Activated T-cell treated with anti-CD3 and anti-CD28 coated beads for 1 hour (primary cell): ENCODE results near the gene FBXL15.

Source experiments
- DNase-seq: peaks from one replicate; pipeline ENCODE4 v3.0.0-alpha.2; 2020; ENCODE audit warnings: low read depth

FBXL15 gene

DNA sequence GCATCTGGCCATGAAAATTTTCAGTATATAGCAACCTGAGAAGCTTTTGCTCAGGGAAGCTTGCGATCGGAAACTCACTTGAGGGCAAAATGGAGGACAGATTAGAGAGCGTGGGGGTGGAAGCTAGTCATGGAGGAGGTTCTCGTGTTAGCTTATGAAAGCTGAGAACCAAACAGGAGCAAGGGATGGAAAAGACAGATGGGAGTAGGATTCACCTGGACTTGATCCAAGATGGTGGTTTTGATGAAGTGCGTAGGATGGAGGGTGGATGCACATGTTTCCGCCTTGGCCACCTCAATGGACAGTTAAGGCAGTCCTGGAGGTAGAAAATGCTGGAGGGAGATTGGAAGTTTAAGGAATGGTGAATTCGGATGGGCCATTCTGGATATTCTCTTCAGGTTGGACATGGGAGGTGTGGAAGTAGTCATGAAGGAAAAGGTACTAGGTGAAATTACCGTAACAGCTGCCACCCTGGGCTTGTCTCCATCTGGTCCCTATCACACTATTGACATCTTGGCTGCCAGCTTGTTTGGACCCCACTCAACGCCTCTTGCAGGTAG, 37.0 kb downstream of the FBXL15 start:
- no peak for DNase-seq

DNA sequence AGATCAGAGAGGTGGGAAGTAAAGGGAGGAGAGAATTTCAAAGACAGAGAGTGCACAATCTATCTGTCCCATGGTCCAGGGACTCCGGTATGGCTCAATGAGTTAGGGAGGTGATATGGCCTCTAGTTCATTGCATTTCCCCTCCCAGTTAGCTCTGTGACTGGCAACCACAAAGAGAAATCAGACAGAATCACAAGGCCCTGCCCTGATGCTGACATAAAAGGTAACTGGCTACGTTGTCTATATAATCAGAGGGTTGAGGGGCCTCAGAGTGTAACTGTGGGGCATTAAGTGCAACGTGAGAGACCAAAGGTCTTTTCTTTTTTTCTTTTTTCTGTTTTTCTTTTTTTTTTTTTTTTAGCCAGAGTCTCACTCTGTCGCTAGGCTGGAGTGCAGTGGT, 38.0 kb downstream of the FBXL15 start:
- no peak for DNase-seq

DNA sequence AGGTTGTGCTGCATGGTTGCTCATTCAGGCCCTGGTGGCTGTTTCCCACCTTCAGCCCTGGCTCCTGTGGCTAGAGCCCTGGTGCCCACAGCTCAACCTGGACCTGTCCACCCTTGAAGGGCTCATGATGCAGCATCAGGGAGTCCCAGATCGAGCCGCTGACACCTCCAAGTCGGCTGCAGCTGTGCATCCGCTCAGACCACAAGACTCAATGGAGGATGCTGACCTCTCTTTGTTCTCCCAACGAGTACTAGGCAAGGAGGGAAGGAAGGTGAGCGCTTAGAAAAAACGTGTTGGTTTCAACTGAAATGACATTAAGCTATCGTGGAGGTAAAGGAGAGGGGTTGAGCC, 40.2 kb downstream of the FBXL15 start:
- no peak for DNase-seq

DNA sequence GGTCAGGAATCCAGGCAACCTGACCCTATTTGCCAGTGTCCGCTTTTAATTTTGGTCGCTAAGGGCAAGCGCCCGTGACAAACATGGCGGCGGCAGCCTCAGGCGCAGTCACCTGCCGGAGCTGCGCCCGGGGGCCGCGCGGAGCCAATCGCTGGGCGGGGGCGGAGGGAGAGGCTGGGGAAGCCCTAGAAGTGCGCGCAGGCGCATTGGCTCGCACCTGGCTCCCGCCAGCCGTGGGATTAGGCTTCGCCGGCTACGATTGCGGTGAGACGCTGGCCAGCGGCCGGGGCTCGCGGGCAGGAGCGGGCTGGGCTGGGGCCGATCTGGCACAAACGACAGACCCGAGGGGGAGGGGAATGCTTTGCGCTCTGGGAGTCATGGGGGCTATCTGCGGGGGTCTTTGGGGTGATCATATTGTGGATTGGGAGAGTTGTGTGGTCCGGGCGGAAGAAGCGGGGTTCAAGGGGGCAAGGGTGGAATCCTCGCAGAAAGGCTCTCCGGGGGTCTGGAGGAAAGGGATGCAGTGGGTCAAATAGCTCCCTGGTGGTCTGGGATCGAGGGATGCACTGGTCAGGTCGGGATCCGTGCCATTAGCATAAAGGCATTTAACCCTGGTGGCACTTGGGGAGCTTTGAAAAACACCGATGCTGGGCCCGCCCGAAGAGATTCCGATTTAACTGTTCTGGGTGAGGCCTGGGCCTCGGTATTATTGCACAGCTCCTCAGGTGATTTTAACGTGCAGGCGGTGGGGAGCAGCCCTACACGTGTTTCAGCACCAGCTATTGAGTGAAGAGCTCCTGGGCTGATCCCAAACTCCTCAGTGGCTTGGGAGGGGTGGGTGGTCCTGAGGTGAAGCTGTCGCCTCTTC, 40.8 kb downstream of the FBXL15 start:
- DNase-seq, result peak; percentile 93

DNA sequence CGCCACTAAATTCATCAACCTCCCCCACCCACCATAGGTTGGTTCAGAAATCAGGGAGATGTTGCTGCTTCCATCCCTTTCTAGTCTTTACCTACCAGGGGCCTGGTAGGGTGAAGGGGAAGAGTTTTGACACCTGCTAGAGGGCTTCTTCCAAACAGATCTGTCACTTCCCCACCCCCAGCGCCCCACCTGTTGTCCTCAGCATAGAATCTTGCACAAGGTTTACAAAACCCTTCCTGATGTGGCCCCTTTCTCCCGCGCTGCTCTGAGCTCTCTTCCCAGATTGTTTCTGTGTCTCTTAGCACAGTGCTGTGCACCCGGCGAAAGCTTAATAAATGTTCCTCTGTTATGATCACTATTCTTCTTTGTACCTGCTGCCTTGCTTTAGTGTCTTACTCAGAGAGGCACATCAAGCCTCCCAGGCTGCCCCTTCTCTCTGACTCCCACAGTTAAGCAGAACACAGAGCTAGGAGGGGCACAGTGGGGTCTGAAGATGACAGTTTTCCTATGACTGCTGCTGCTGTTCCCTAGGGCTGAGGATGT, 41.9 kb downstream of the FBXL15 start:
- DNase-seq, result no peak

DNA sequence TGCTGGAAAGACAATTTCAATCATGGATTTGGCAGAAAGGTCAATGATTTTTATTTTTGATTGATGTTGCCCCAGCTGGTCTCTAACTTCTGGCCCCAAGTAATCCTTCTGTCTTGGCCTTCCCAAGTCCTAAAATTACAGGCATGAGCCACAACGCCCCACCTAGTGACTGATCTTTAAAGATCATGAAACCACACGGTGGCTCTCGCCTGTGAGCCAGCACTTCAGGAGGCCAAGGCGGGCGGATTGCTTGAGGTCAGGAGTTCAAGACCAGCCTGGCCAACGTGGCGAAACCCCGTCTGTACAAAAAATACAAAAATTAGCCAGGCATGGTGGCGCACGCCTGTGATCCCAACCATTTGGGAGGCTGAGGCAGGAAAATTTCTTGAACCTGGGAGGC, 43.3 kb downstream of the FBXL15 start:
- DNase-seq, result no peak

DNA sequence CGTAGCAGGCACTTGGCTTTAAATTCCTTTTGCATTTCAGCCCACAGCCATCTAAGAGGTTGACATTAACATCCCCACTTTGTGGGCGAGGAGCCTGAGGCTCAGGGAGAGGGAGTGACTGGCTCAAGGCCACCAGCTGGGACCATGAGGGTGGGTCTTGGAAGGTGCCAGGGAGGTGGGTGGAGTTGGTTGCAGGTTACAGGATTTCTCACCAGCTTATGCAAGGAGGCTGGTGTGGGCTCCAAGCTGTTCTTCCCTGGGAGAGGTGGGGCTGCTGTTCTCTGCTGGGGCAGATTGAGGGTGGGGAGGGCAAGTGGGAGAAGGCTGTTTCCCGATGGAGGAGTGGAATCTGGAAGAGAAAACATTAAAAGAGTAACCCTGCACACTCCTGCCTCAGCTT, 44.8 kb downstream of the FBXL15 start:
- DNase-seq, result no peak

DNA sequence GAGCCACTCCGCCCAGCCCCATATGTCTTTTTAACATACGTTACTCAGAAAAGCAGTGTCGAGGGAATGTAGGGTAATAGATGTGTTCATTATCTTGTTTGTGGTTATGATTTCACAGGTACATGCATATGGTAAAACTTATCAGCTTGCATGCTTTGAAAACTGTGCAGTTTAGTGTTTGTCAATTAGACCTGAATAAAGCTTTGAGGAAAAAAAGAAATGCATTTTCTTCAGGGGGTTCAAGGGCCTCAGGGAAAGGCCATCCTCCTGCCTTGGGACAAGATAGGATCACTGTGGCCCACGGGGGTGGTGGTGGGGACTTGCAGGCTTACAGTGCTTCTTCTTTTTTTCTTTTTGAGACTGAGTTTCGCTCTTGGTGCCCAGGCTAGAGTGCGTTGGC, 46.7 kb downstream of the FBXL15 start:
- DNase-seq, result no peak

DNA sequence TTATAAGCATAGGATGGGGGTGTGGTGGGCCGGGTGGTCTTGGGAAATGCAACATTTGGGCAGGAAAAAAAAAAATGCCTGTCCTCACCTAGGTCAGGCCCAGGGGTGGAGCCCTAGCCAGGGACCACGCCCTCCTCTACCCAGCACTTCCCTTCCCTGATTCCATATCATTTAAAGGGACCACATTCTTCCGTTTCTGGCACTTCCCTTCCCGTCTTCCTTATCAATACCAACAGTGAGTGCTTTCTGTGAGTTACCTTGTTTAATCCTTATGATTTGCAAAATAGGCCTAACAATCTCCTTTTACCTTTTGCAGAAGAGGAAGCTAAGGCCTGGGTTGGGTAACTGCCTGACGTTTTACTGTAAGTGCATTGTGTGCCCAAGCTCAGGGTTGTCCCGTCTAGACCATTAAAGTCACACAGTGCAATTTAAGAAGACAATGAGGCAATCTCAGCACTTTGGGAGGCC, 47.4 kb downstream of the FBXL15 start:
- DNase-seq, result no peak

DNA sequence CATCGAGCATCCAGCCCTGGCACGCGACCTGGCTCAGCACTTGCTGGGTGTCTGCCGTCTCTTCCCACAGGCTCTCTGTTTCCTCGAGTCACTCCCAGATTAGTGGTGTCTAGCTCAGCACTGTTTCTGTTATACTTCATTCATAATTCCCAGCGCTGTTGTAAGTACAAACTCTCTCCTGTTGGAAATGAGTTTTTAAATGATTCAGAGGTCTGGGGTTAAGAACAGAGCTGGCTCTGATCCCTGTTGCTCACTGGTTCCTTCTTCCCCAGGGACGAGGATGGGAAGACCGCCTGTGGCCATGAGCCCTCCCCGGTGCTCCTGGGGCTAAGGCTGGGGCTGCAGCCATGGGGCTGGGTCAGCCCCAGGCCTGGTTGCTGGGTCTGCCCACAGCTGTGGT, 48.0 kb downstream of the FBXL15 start:
- no peak for DNase-seq

DNA sequence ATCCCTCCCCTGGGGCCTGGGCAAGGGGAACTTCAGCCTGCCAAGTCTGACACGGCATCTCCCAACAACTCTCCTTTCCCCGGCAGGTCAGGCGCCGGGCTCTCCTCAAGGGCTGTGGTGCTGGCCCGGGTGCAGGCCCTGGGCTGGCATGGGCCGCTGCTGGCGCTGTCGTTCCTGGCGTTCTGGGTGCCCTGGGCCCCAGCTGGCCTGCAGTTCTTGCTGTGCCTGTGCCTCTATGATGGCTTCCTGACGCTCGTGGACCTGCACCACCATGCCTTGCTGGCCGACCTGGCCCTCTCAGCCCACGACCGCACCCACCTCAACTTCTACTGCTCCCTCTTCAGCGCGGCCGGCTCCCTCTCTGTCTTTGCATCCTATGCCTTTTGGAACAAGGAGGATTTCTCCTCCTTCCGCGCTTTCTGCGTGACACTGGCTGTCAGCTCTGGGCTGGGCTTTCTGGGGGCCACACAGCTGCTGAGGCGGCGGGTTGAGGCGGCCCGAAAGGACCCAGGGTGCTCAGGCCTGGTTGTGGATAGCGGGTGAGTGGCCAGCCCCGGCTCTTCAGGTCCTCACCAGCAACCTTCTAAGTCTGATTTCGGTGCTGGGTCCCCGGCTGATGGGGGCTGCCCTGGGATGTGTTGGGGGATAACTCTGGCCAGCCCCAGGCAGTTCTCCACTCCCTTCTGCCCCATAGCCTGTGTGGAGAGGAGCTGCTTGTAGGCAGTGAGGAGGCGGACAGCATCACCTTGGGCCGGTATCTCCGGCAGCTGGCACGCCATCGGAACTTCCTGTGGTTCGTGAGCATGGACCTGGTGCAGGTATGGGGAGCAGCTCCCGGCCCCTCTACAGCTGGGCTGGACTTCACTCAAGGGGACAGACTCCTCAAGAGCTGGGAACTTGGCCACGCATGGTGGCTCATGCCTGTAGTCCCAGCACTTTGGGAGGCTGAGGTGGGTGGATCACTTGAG, 50.2 kb downstream of the FBXL15 start:
- no peak for DNase-seq
